Panc1 (cell line): Measurements from ENCODE around the gene CENPP. TPM values are rescaled to one million over a fixed set of nuclear protein-coding genes. Genes with fewer than 3 reads are reported as not detected.

Source experiments
- ATAC-seq: fragments of 200-7000 bp; cut with Tn5 transposase; 2 replicates; pipeline ENCODE4 v1.9.1; 2020; ENCODE audit warnings: mild to moderate bottlenecking, moderate library complexity
- BruUV-seq: library from RNA; stranded (reverse); fragments of 400-500 nt; replicated peaks from 2 replicates; lab custom pipeline; 2021; lab: Mats Ljungman, UMichigan
- CTCF ChIA-PET: fragments of 300-600 bp; sonication (Branson Sonifier 250); formaldehyde crosslinking; loops from one replicate; lab custom pipeline; 2022; ENCODE audit warnings: antibody characterized with exemption; lab: Charles Lee
- POLR2A ChIA-PET: fragments of 300-600 bp; sonication (Branson Sonifier 250); formaldehyde crosslinking; loops from one replicate; lab custom pipeline; 2022; ENCODE audit warnings: antibody characterized with exemption; lab: Charles Lee
- DNase-seq: peaks from one replicate; pipeline ENCODE4 v3.0.0-alpha.2; 2010; ENCODE audit warnings: low read depth, low spot score
- H3K27ac ChIP-seq: 2 replicates; pipeline ENCODE4 v1.5.1; 2011; ENCODE audit warnings: mild to moderate bottlenecking, low read length, inconsistent platforms
- H3K27me3 ChIP-seq: fragments of 200-500 bp; sonication (Bioruptor generic); 2 replicates; pipeline ENCODE4 v1.6.0; 2014; ENCODE audit warnings: low read length, inconsistent platforms; ENCODE audit not compliant: control insufficient read depth, insufficient read depth
- H3K36me3 ChIP-seq: fragments of 200-500 bp; sonication (Bioruptor generic); 2 replicates; pipeline ENCODE4 v1.5.1; 2014; ENCODE audit warnings: inconsistent platforms, mild to moderate bottlenecking, low read length, moderate library complexity; ENCODE audit not compliant: control insufficient read depth, insufficient read depth
- H3K4me1 ChIP-seq: 2 replicates; pipeline ENCODE4 v1.5.1; 2011; ENCODE audit warnings: inconsistent platforms, mild to moderate bottlenecking, low read length, moderate library complexity; ENCODE audit not compliant: control insufficient read depth, insufficient read depth
- H3K4me3 ChIP-seq, 2 experiments: 2 replicates each; pipeline ENCODE4 v1.5.1; 2011 to 2012; ENCODE audit warnings: low read depth in 2 of 2, low read length in 2 of 2, mild to moderate bottlenecking in 2 of 2, inconsistent platforms in 1 of 2, moderate library complexity in 1 of 2
- H3K9me3 ChIP-seq: fragments of 200-500 bp; sonication (Bioruptor generic); 2 replicates; pipeline ENCODE4 v1.5.1; 2014; ENCODE audit warnings: low read depth, mild to moderate bottlenecking, inconsistent platforms, low read length, moderate library complexity; ENCODE audit not compliant: control insufficient read depth, insufficient read depth
- CTCF ChIP-seq: fragments of 450-650 bp; IDR thresholded peaks from 2 replicates; pipeline ENCODE4 v1.5.1; 2017; ENCODE audit warnings: mild to moderate bottlenecking
- POLR2AphosphoS5 ChIP-seq: IDR thresholded peaks from 2 replicates; pipeline ENCODE4 v1.6.1; 2012; ENCODE audit warnings: mild to moderate bottlenecking, low read depth, low read length, moderate library complexity
- REST ChIP-seq, 2 experiments: IDR thresholded peaks; 2 replicates each; pipeline ENCODE4 v1.6.1; 2011 to 2012; ENCODE audit warnings: low read depth in 2 of 2, control low read depth in 1 of 2, low read length in 1 of 2, mild to moderate bottlenecking in 1 of 2, moderate library complexity in 1 of 2; ENCODE audit not compliant: insufficient read depth in 1 of 2
- SIN3A ChIP-seq: IDR thresholded peaks from 2 replicates; pipeline ENCODE4 v1.6.1; 2012; ENCODE audit warnings: low read depth, mild to moderate bottlenecking, low read length, moderate library complexity, borderline replicate concordance; ENCODE audit not compliant: insufficient read depth
- TCF7L2 ChIP-seq: IDR thresholded peaks from 2 replicates; pipeline ENCODE4 v1.6.1; 2011; ENCODE audit warnings: mild to moderate bottlenecking, low read depth, low read length, inconsistent platforms
- in situ Hi-C: cut with HindIII; loops from 2 replicates; pipeline ENCODE4 v1.10.0; 2016; ENCODE audit warnings: low sequenced_read_pairs, low pct_unique_long_range_greater_than_20kb
- intact Hi-C: fragments of 100-400 bp; cut with micrococcal nuclease; formaldehyde crosslinking; loops from one replicate; pipeline ENCODE4 v1.10.0; 2022; ENCODE audit not compliant: unreplicated experiment
- total RNA-seq: library from RNA; stranded (reverse); gene quantifications from one replicate; pipeline ENCODE4 v1.2.1, GENCODE V29; 2021; ENCODE audit not compliant: unreplicated experiment

CENPP gene
- total RNA-seq, 1 experiment from 2014 or later = 6.7 TPM

GRCh38 chr9:92637326-92637725 is 311.6 kb downstream of the CENPP start:
- H3K9me3 ChIP-seq = no peaks in the 10 kb centered on the region
- DNase-seq (no peak), ATAC-seq (no peak)
- H3K27ac ChIP-seq = no peak overlapping the region
- no peak for TF ChIP-seq TCF7L2
- TF ChIP-seq POLR2AphosphoS5 = no peak
- TF ChIP-seq CTCF = no peak
- TF ChIP-seq REST (IDR thresholded peaks at IDR 0.05; ENCODE audit: insufficient read depth in 1 of 2, low read depth in 2 of 2, low read length in 1 of 2) = no peak
- TF ChIP-seq SIN3A = no peak
- H3K27me3 ChIP-seq = no peaks in the 10 kb centered on the region
- in situ Hi-C loops (no loop called here), intact Hi-C loops (no loop called here)
- CTCF ChIA-PET = no interaction called here
- no peaks in the 10 kb centered on the region for H3K4me1 ChIP-seq
- peaks cover 5% of the 10 kb centered on the region for H3K36me3 ChIP-seq
- POLR2A ChIA-PET = no interaction called here
- no peak overlapping the region for H3K4me3 ChIP-seq
- no TSS peak for BruUV-seq

GRCh38 chr9:92637886-92638620 is 312.3 kb downstream of the CENPP start:
- no peak overlapping the region for H3K27ac ChIP-seq
- DNase-seq (no peak), ATAC-seq (no peak)
- no TSS peak for BruUV-seq
- no peak overlapping the region for H3K4me3 ChIP-seq
- in situ Hi-C loops = no loop called here
- H3K36me3 ChIP-seq = peaks cover 3% of the 10 kb centered on the region
- CTCF ChIA-PET = no interaction called here
- intact Hi-C loops = no loop called here
- TF ChIP-seq POLR2AphosphoS5 (no peak), REST (IDR thresholded peaks at IDR 0.05; ENCODE audit: insufficient read depth in 1 of 2, low read depth in 2 of 2, low read length in 1 of 2) (no peak), SIN3A (no peak), TCF7L2 (no peak), CTCF (no peak)
- H3K27me3 ChIP-seq = no peaks in the 10 kb centered on the region
- POLR2A ChIA-PET = no interaction called here
- no peaks in the 10 kb centered on the region for H3K4me1 ChIP-seq
- no peaks in the 10 kb centered on the region for H3K9me3 ChIP-seq
